ENCODE data around the gene NOS3. TPM values are rescaled to one million over a fixed set of nuclear protein-coding genes. Genes with fewer than 3 reads are reported as not detected.

The NOS3 gene
- total RNA-seq, 1 experiment from 2014 or later = 0.71 TPM

GRCh38 chr7:151043959-151044358, 53.1 kb downstream of the NOS3 start:
- Mint-ChIP-seq H3K4me1 (ENCODE audit: low read depth, unreplicated experiment) (peaks cover 15% of the 10 kb centered on the region), H3K9me3 (ENCODE audit: low read depth, unreplicated experiment) (no peaks in the 10 kb centered on the region), H3K27ac (ENCODE audit: unreplicated experiment) (no peak overlapping the region), H3K27me3 (ENCODE audit: unreplicated experiment) (no peaks in the 10 kb centered on the region), H3K4me3 (ENCODE audit: low read depth, unreplicated experiment) (no peak overlapping the region), H3K36me3 (ENCODE audit: insufficient read depth, unreplicated experiment) (peaks cover 33% of the 10 kb centered on the region)
- no peak for DNase-seq
- intact Hi-C loops (cut with micrococcal nuclease; ENCODE audit: unreplicated experiment) = no loop called here
- CTCF ChIA-PET = interaction anchor here (1.1 kb wide), 1 partner anchor 17 kb away, joined by 3 read pairs; no protein-coding TSS in a partner anchor
- no peak for TF ChIP-seq CTCF (IDR thresholded peaks at IDR 0.05; ENCODE audit: unreplicated experiment)
- BruUV-seq (replicated peaks) = no TSS peak

GRCh38 chr7:151045262-151045661, 54.4 kb downstream of the NOS3 start:
- Mint-ChIP-seq H3K4me3 (ENCODE audit: low read depth, unreplicated experiment) (no peak overlapping the region), H3K36me3 (ENCODE audit: insufficient read depth, unreplicated experiment) (peaks cover 21% of the 10 kb centered on the region), H3K4me1 (ENCODE audit: low read depth, unreplicated experiment) (peaks cover 2% of the 10 kb centered on the region), H3K27me3 (ENCODE audit: unreplicated experiment) (no peaks in the 10 kb centered on the region), H3K27ac (ENCODE audit: unreplicated experiment) (no peak overlapping the region), H3K9me3 (ENCODE audit: low read depth, unreplicated experiment) (no peaks in the 10 kb centered on the region)
- BruUV-seq (replicated peaks) = no TSS peak
- intact Hi-C loops (cut with micrococcal nuclease; ENCODE audit: unreplicated experiment) = no loop called here
- TF ChIP-seq CTCF (IDR thresholded peaks at IDR 0.05; ENCODE audit: unreplicated experiment) = no peak
- no peak for DNase-seq
- CTCF ChIA-PET = no interaction called here

GRCh38 chr7:151045967-151046366, 55.1 kb downstream of the NOS3 start:
- Mint-ChIP-seq H3K36me3 (ENCODE audit: insufficient read depth, unreplicated experiment) (peaks cover 17% of the 10 kb centered on the region), H3K27ac (ENCODE audit: unreplicated experiment) (no peak overlapping the region), H3K4me1 (ENCODE audit: low read depth, unreplicated experiment) (no peaks in the 10 kb centered on the region), H3K4me3 (ENCODE audit: low read depth, unreplicated experiment) (no peak overlapping the region), H3K9me3 (ENCODE audit: low read depth, unreplicated experiment) (no peaks in the 10 kb centered on the region), H3K27me3 (ENCODE audit: unreplicated experiment) (no peaks in the 10 kb centered on the region)
- no peak for DNase-seq
- intact Hi-C loops (cut with micrococcal nuclease; ENCODE audit: unreplicated experiment) = no loop called here
- CTCF ChIA-PET = interaction anchor here (0.5 kb wide), 1 partner anchor 36 kb away, joined by 5 read pairs; no protein-coding TSS in a partner anchor
- no TSS peak for BruUV-seq (replicated peaks)
- TF ChIP-seq CTCF (IDR thresholded peaks at IDR 0.05; ENCODE audit: unreplicated experiment) = no peak

- Mint-ChIP-seq H3K27ac (ENCODE audit: unreplicated experiment) (no peak overlapping the region), H3K4me3 (ENCODE audit: low read depth, unreplicated experiment) (no peak overlapping the region), H3K4me1 (ENCODE audit: low read depth, unreplicated experiment) (no peaks in the 10 kb centered on the region), H3K27me3 (ENCODE audit: unreplicated experiment) (no peaks in the 10 kb centered on the region), H3K9me3 (ENCODE audit: low read depth, unreplicated experiment) (no peaks in the 10 kb centered on the region), H3K36me3 (ENCODE audit: insufficient read depth, unreplicated experiment) (peaks cover 8% of the 10 kb centered on the region)
- intact Hi-C loops (cut with micrococcal nuclease; ENCODE audit: unreplicated experiment) = no loop called here
- TF ChIP-seq CTCF (IDR thresholded peaks at IDR 0.05; ENCODE audit: unreplicated experiment) = no peak
- CTCF ChIA-PET = interaction anchor here (0.5 kb wide), 1 partner anchor 37 kb away, joined by 5 read pairs; no protein-coding TSS in a partner anchor
- no TSS peak for BruUV-seq (replicated peaks)
- DNase-seq = no peak
These were observed 56.1 kb downstream of the NOS3 start for GRCh38 chr7:151046603-151047573.

All from Calu3 (cell line).